Nephron progenitor cell (in vitro differentiated cells): ENCODE measurements around the gene CNTLN.

Source experiments
- DNase-seq: peaks from one replicate; pipeline ENCODE4 v3.0.0; 2021
- H3K27ac Mint-ChIP-seq: 2 replicates; pipeline ENCODE4 v1.8.0; 2021; ENCODE audit warnings: mild to moderate bottlenecking, moderate library complexity, mixed read lengths
- H3K27me3 Mint-ChIP-seq: 2 replicates; pipeline ENCODE4 v1.8.0; 2021; ENCODE audit warnings: mild to moderate bottlenecking, low read depth, mixed read lengths; ENCODE audit not compliant: poor library complexity
- H3K36me3 Mint-ChIP-seq: 2 replicates; pipeline ENCODE4 v1.8.0; 2021; ENCODE audit warnings: low read depth, mixed read lengths
- H3K4me1 Mint-ChIP-seq: 2 replicates; pipeline ENCODE4 v1.8.0; 2021; ENCODE audit warnings: mixed read lengths
- H3K4me3 Mint-ChIP-seq: 2 replicates; pipeline ENCODE4 v1.8.0; 2021; ENCODE audit warnings: mild to moderate bottlenecking, moderate library complexity, mixed read lengths
- H3K9me3 Mint-ChIP-seq: 2 replicates; pipeline ENCODE4 v1.8.0; 2021; ENCODE audit warnings: mild to moderate bottlenecking, moderate library complexity, mixed read lengths
- TF ChIP-seq, protein P1 (sequence below): fragments of 200-600 bp; sonication (generic); IDR thresholded peaks from 2 replicates; pipeline ENCODE4 v1.5.0; 2021; ENCODE audit warnings: antibody characterized with exemption

CNTLN gene

DNA sequence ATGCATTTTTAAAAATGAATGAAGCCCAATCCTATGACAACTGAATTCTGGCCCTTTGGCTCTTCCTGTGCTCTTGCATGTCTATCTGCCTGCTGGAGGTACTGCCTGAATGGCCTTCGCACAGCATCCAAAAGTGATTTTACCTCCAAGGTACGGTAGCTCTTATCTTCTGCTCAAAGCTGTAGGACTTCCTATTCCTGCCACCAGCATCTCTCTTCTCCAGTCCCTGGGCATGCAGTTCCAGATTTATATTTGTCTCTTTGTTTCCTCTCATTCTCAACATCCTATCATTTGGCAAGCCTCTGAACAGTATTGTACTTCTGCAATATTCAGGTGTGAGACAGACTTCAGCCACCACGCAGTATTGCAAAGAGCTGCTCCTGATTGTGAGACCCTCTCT is 400.3 kb downstream of the CNTLN start:
- Mint-ChIP-seq H3K4me1 (no peaks in the 10 kb centered on the region), H3K27ac (no peak overlapping the region), H3K9me3 (peaks cover 15% of the 10 kb centered on the region), H3K4me3 (no peak overlapping the region), H3K27me3 (peaks cover 3% of the 10 kb centered on the region), H3K36me3 (no peaks in the 10 kb centered on the region)
- no peak for DNase-seq
- TF ChIP-seq, protein P1, sequence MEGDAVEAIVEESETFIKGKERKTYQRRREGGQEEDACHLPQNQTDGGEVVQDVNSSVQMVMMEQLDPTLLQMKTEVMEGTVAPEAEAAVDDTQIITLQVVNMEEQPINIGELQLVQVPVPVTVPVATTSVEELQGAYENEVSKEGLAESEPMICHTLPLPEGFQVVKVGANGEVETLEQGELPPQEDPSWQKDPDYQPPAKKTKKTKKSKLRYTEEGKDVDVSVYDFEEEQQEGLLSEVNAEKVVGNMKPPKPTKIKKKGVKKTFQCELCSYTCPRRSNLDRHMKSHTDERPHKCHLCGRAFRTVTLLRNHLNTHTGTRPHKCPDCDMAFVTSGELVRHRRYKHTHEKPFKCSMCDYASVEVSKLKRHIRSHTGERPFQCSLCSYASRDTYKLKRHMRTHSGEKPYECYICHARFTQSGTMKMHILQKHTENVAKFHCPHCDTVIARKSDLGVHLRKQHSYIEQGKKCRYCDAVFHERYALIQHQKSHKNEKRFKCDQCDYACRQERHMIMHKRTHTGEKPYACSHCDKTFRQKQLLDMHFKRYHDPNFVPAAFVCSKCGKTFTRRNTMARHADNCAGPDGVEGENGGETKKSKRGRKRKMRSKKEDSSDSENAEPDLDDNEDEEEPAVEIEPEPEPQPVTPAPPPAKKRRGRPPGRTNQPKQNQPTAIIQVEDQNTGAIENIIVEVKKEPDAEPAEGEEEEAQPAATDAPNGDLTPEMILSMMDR: no peak

DNA sequence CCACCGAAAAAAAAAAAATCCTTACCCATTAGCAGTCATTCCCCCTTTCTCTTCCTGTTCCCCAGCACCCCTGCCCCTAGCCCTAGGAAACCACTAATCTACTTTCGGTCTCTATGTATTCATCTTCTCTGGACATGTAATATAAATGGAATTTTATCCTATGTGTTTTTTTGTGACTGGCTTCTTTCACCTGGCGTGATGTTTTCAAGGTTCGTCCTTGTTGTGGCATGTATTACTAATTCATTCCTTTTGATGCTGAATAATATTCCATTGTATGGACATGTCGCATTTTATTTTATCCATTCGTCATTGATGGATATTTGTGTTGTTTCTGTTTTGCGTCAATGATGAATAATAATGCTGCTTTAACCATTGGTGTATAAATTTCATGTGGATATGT is 401.2 kb downstream of the CNTLN start:
- H3K4me3 Mint-ChIP-seq: no peak overlapping the region
- no peaks in the 10 kb centered on the region for H3K4me1 Mint-ChIP-seq
- peaks cover 3% of the 10 kb centered on the region for H3K27me3 Mint-ChIP-seq
- DNase-seq: no peak
- H3K9me3 Mint-ChIP-seq: peaks cover 23% of the 10 kb centered on the region
- no peaks in the 10 kb centered on the region for H3K36me3 Mint-ChIP-seq
- H3K27ac Mint-ChIP-seq: no peak overlapping the region
- TF ChIP-seq, protein P1: no peak

DNA sequence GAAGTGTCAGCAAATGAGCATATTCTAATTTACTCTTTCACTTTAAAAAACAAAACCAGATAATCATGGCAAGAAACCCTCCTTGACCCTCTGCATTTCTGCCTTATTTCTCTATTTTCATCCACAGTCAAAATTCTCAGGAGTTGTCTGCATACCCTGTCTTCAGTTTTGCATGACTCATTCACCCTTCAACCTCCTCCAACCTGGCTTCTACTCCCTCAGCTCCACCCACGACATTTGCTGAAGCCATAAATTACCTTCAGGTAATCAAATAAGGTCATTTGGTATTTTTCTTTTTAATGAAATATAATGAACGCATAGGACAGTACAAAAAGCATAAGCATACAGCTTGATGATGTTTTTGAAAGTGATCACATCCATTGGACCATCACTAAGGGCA is 416.2 kb downstream of the CNTLN start:
- TF ChIP-seq, protein P1: no peak
- H3K27me3 Mint-ChIP-seq: peaks cover 12% of the 10 kb centered on the region
- H3K4me3 Mint-ChIP-seq: no peak overlapping the region
- no peak for DNase-seq
- H3K9me3 Mint-ChIP-seq: peaks cover 40% of the 10 kb centered on the region
- no peaks in the 10 kb centered on the region for H3K4me1 Mint-ChIP-seq
- no peaks in the 10 kb centered on the region for H3K36me3 Mint-ChIP-seq
- no peak overlapping the region for H3K27ac Mint-ChIP-seq
